Mammary epithelial cell (primary cell): ENCODE measurements around the gene DNER.

Source experiments
- CTCF ChIP-seq, 2 donors: IDR thresholded peaks in 1 of 2; conservative IDR thresholded peaks in 1 of 2; 2 replicates each; pipeline ENCODE4 v1.5.1; 2011 to 2012; ENCODE audit warnings: inconsistent platforms in 2 of 2, low read length in 2 of 2, mild to moderate bottlenecking in 2 of 2, control low read depth in 1 of 2, low read depth in 1 of 2; ENCODE audit not compliant: insufficient read depth in 1 of 2; ENCODE audit errors: extremely low read depth in 1 of 2
- EZH2 ChIP-seq: IDR thresholded peaks from 2 replicates; pipeline ENCODE4 v1.6.1; 2012; ENCODE audit warnings: low read length, inconsistent platforms, borderline replicate concordance

- TF ChIP-seq CTCF (conservative IDR thresholded peaks at IDR 0.05 in 1 of 2, IDR thresholded peaks at IDR 0.05 in 1 of 2; ENCODE audit: extremely low read depth in 1 of 2, insufficient read depth in 1 of 2, low read depth in 1 of 2, low read length in 2 of 2): no peak
- no peak for TF ChIP-seq EZH2
These were observed 369.4 kb downstream of the DNER start for GRCh38 chr2:229344955-229345354.
